Pons (tissue), 1 donor: Measurements from ENCODE around the gene EXD1.
"Not testable (repeated sequence)": the region's sequence is repeated elsewhere in the genome, so short reads cannot be mapped to it uniquely, and the experiment has no call there.

ENCODE experiments used
- DNase-seq: peaks from one replicate; pipeline ENCODE4 v3.0.0-alpha.2; 2016; ENCODE audit warnings: low spot score

Gene EXD1

GRCh38 chr15:41230650-41231421 is at the start of gene EXD1, which contains the start of gene CHP1:
Gene EXD1 (minus strand): TSS chr15:41230757. CDS start chr15:41226575, 4,182 bp downstream.
Gene CHP1 (plus strand): TSS chr15:41231268. CDS start chr15:41231383, 115 bp downstream.
- DNase-seq, result peak; percentile 97

- DNase-seq, result no peak
These were observed 49.2 kb upstream of the EXD1 start for GRCh38 chr15:41279535-41280283.

GRCh38 chr15:41278319-41278718 is 47.8 kb upstream of the EXD1 start:
- no peak for DNase-seq

DNA sequence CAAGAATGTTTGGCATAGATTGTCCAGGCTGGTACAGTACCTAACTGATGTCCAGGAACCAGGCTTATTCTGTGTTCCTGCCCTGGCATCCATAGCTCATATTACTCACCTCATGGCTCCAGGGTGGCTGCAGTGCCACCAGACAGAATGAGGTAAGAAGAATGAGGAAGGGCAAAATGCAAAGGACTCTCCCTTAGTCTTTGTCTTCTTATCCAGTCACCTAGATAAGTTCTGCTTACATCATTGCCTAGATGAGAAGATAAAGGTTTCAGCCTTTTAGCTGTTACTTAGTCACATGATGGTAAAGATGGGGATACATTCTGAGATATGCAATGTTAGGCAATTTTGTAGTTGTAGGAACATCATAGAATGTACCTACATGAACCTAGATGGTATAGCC is 46.3 kb upstream of the EXD1 start:
- no peak for DNase-seq

- no peak for DNase-seq
These were observed 39.3 kb upstream of the EXD1 start for GRCh38 chr15:41269887-41270286.

DNA sequence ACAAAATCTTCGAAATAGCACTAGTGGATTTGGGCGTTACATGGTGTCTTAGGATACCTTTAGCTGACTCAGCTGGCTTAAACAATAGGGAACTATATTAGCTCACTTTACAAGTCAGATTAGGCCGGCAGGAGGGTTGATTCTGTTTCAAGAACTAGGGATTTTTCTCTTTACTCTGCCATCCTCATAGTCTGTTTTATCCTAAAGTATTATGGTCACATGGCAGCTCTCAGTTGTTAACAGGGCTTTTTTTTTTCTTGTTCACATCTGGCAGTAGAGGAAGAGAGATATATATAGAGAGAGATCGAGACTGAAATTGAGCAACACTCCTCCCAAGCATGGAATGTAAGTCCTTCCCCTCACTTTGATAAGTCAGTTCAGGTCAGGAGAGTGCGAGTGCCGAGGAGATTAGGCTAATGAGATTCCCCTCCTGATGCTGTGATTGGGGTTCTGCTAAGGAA is 33.4 kb upstream of the EXD1 start:
- peak; percentile 46 for DNase-seq

- no peak for DNase-seq
These were observed 32.0 kb upstream of the EXD1 start for GRCh38 chr15:41262571-41262970.

DNA sequence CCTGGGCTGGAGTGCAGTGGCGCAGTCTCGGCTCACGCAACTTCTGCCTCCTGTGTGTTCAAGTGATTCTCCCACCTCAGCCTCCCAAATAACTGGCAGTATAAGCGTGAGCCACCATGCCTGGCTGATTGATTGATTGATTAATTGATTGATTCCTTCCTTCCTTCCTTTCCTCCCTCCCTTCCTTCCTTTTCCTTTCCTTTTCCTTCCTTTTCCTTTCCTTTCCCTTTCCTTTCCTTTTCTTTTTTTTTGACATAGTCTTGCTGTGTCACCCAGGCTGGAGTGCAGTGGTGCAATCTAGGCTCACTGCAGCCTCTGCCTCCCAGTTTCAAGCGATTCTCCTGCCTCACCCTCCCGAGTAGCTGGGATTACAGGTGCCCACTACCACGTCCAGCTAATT is 30.4 kb upstream of the EXD1 start:
- DNase-seq, result not testable (repeated sequence)

GRCh38 chr15:41259546-41260189 is 29.1 kb upstream of the EXD1 start:
- DNase-seq, result no peak

- peak; percentile 53 for DNase-seq
These were observed 28.4 kb upstream of the EXD1 start for GRCh38 chr15:41258750-41259471.

- DNase-seq, result no peak
These were observed 26.1 kb upstream of the EXD1 start for GRCh38 chr15:41256577-41257038.

- no peak for DNase-seq
These were observed 25.5 kb upstream of the EXD1 start for GRCh38 chr15:41256103-41256502.

DNA sequence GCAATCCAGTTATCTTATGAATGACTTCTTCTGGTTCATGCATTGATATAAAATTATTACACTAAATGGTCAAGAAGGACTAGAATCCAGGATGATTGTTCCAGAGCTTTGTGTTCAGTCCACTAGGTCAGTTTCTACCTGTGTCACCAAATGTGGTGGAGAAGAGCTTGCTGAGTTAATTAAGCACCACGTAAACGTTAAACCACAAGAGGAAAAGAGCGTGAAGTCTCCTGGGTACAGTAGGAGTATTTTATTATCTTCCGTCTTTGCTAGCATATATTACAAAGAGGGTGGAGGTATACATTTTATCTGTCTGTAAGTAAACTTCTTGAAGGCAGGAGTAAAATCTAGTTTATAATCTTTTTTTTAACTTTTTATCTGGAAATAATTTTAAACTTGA is 24.0 kb upstream of the EXD1 start:
- DNase-seq, result no peak

DNA sequence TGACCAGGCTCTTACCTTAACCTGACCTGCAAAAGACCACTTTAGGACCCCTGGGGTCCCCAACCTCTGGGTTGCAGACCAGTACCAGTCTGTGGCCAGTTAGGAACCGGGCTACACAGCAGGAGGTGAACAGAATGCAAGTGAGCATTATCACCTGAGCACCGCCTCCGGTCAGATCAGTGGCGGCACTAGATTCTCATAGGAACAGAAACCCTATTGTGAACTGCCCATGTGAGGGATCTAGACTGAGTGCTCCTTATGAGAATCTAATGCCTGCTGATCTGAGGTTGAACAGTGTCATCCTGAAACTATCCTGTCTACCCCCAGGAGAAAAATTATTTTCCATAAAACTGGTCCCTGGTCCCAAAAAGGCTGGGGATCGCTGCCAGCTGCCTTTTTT is 20.9 kb upstream of the EXD1 start:
- DNase-seq, result no peak

GRCh38 chr15:41250745-41251144 is 20.2 kb upstream of the EXD1 start:
- DNase-seq, result not testable (repeated sequence)

DNA sequence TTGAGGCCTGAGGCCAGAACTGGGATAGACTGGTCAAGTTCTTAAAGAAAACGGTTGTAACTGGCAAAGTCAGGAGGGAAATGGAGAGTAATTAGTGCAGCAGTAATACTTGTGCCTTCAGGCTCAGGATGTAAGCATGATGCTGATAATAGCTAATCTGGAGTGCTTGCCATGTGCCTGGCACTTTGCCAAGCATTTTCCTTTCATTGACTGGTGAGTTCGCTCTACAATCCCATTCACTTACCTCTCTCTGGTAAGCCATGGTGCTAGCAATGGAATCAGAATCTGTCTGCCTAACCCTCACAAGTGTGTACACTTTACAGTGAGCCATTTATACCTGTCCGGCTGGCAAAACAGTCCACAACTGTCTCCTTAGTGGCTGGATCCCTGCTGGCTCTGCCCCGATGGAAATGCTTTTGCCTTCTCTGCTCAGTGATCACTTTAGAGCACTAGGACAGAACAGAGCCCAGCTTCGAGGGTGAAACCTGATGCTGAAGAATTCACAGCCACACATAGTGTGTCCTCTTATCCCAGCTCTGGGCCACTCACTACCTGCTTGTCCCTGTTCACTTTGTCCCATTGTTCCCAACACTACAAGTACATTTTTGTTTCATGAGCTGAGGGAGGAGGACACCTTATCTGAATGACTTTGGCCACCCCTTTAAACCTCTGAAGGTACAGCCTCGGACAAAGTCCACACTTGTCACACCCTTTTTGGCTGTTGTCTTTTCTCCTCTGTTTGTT is 10.8 kb upstream of the EXD1 start:
- DNase-seq, result peak; percentile 26

DNA sequence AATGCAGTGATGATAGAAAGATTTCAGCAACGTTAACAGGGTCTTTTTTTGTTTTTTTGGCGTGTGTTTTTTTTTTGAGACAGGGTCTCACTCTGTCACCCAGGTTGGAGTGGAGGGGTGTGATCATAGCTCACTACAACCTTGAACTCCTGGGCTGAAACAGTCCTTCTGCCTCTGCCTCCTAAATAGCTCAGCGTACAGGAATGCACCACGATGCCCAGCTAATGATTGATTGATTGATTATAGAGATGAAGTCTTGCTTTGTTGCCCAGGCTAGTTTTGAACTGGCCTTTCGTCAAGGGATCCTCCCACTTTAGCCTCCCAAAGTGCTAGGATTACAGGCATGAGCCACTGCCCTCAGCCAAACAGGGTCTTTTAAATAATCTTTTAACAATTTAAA is 7.5 kb upstream of the EXD1 start:
- no peak for DNase-seq

GRCh38 chr15:41235929-41236328 is 5.4 kb upstream of the EXD1 start:
- no peak for DNase-seq

GRCh38 chr15:41235228-41235627 is 4.7 kb upstream of the EXD1 start:
- DNase-seq, result not testable (repeated sequence)

DNA sequence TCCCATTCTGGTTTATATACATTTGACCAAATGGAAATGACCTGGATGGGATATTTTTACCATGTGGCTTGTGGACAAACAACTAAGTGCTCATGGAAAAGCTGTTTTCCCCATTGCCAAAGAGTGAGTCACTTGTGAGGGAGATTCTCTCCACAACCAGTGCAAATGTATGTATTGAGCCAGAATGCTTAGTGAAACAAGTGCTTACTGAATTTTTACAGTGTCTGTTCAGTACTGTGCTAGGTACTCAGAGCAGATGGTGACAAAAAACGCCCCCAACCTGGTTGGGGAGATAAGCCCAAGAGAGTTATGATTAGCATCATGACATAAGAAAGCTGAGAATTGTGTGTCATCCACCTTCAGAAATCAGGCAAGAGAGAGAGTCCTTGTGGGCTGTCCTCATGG is 2.8 kb upstream of the EXD1 start:
- DNase-seq, result no peak
